H1 (cell line): Measurements from ENCODE around the gene MXRA7. TPM values are rescaled to one million over a fixed set of nuclear protein-coding genes. Genes with fewer than 3 reads are reported as not detected.

Experiments used
- CTCF ChIA-PET: fragments of 300-600 bp; sonication (Branson Sonifier 250); formaldehyde crosslinking; loops from one replicate; lab custom pipeline; 2021; ENCODE audit not compliant: partially characterized antibody; lab: Charles Lee
- POLR2A ChIA-PET: fragments of 300-600 bp; sonication (Branson Sonifier 250); formaldehyde crosslinking; loops from one replicate; lab custom pipeline; 2021; ENCODE audit warnings: inconsistent platforms; ENCODE audit not compliant: partially characterized antibody; lab: Charles Lee
- DNase-seq, 2 experiments: peaks; one replicate each; pipeline versions ENCODE4 v3.0.0 to v3.0.0-alpha.2; 2010 to 2022; ENCODE audit warnings: low spot score in 2 of 2, low read depth in 1 of 2, mixed read lengths in 1 of 2
- FAIRE-seq: peaks from 2 replicates; lab custom pipeline; 2011; peaks lifted over from hg19 to GRCh38; lab: Jason Lieb, UNC
- H2AFZ ChIP-seq: 2 replicates; pipeline ENCODE4 v1.8.1; 2012; ENCODE audit warnings: low read length, inconsistent platforms
- H2AK5ac ChIP-seq: 2 replicates; pipeline ENCODE4 v1.6.1; 2013; ENCODE audit warnings: low read depth, low read length
- H2BK120ac ChIP-seq: replicated peaks from 2 replicates; pipeline ENCODE3; 2013; ENCODE audit warnings: low read depth, low read length, inconsistent platforms
- H2BK12ac ChIP-seq: 2 replicates; pipeline ENCODE4 v1.6.1; 2013; ENCODE audit warnings: low read depth, low read length
- H2BK15ac ChIP-seq: 2 replicates; pipeline ENCODE4 v1.6.1; 2013; ENCODE audit warnings: low read length
- H2BK20ac ChIP-seq: 2 replicates; pipeline ENCODE4 v1.6.1; 2013; ENCODE audit warnings: low read length
- H2BK5ac ChIP-seq: 2 replicates; pipeline ENCODE4 v1.6.1; 2013; ENCODE audit warnings: low read depth, low read length
- H3K14ac ChIP-seq: 2 replicates; pipeline ENCODE4 v1.6.1; 2013; ENCODE audit warnings: inconsistent platforms; ENCODE audit not compliant: insufficient read length
- H3K18ac ChIP-seq: 2 replicates; pipeline ENCODE4 v1.6.1; 2013; ENCODE audit warnings: low read length; ENCODE audit errors: extremely low read depth
- H3K23ac ChIP-seq: 2 replicates; pipeline ENCODE4 v1.6.1; 2013; ENCODE audit warnings: inconsistent platforms; ENCODE audit not compliant: insufficient read length
- H3K23me2 ChIP-seq: 2 replicates; pipeline ENCODE4 v1.6.1; 2013; ENCODE audit warnings: low read depth, low read length
- H3K27ac ChIP-seq: 2 replicates; pipeline ENCODE4 v1.6.1; 2011; ENCODE audit warnings: low read depth, low read length, inconsistent platforms
- H3K27me3 ChIP-seq, 4 experiments: replicated peaks in 1 of 4; 1 replicate in 1 of 4; 2 replicates in 3 of 4; pipeline versions ENCODE4 v1.6.1 to v1.8.1; 2011 to 2013; ENCODE audit warnings: low read length in 3 of 4, mild to moderate bottlenecking in 3 of 4, inconsistent platforms in 2 of 4, mixed read lengths in 2 of 4, moderate library complexity in 1 of 4; ENCODE audit not compliant: control insufficient read depth in 3 of 4, insufficient read depth in 3 of 4; ENCODE audit errors: extremely low read depth in 1 of 4
- H3K36me3 ChIP-seq, 4 experiments: 2 replicates each; pipeline versions ENCODE4 v1.6.1 to v1.8.1; 2011 to 2013; ENCODE audit warnings: mild to moderate bottlenecking in 4 of 4, low read length in 3 of 4, moderate library complexity in 2 of 4, control low read depth in 1 of 4, inconsistent platforms in 1 of 4; ENCODE audit not compliant: insufficient read depth in 4 of 4, control insufficient read depth in 2 of 4
- H3K4ac ChIP-seq: replicated peaks from 2 replicates; pipeline ENCODE3; 2013; ENCODE audit warnings: low read length, low read depth, mixed read lengths, inconsistent platforms; ENCODE audit not compliant: insufficient read length
- H3K4me1 ChIP-seq, 4 experiments: replicated peaks in 1 of 4; 1 replicate in 1 of 4; 2 replicates in 3 of 4; pipeline versions ENCODE4 v1.6.1 to v1.8.1; 2011 to 2013; ENCODE audit warnings: low read length in 3 of 4, inconsistent platforms in 2 of 4, mixed read lengths in 1 of 4; ENCODE audit not compliant: insufficient read depth in 4 of 4, control insufficient read depth in 3 of 4
- H3K4me2 ChIP-seq, 2 experiments: 2 replicates each; pipeline versions ENCODE4 v1.6.1 to v1.8.1; 2011 to 2013; ENCODE audit warnings: low read depth in 2 of 2, low read length in 2 of 2, control low read depth in 1 of 2, inconsistent platforms in 1 of 2, mild to moderate bottlenecking in 1 of 2; ENCODE audit not compliant: insufficient read depth in 1 of 2
- H3K4me3 ChIP-seq, 4 experiments: fragments of 200-600, 300-600 bp in 1 of 4; sonication (generic), shearing (Covaris generic), sonication (Bioruptor Twin) in 1 of 4; 2 replicates each; pipeline versions ENCODE4 v1.5.1 to v1.8.1; 2011 to 2016; ENCODE audit warnings: low read length in 4 of 4, low read depth in 3 of 4, control low read depth in 2 of 4, inconsistent platforms in 2 of 4, mild to moderate bottlenecking in 2 of 4, mixed read lengths in 1 of 4, moderate library complexity in 1 of 4; ENCODE audit not compliant: insufficient read depth in 2 of 4; ENCODE audit errors: extremely low read depth in 1 of 4
- H3K56ac ChIP-seq: replicated peaks from 2 replicates; pipeline ENCODE3; 2013; ENCODE audit warnings: low read depth, mild to moderate bottlenecking, mixed read lengths, low read length, inconsistent platforms; ENCODE audit not compliant: insufficient read length
- H3K79me1 ChIP-seq: 2 replicates; pipeline ENCODE4 v1.6.1; 2013; ENCODE audit warnings: low read depth, low read length, control low read depth
- H3K79me2 ChIP-seq, 2 experiments: 2 replicates each; pipeline versions ENCODE4 v1.6.1 to v1.8.1; 2012 to 2013; ENCODE audit warnings: low read length in 2 of 2, mild to moderate bottlenecking in 2 of 2, inconsistent platforms in 1 of 2; ENCODE audit not compliant: insufficient read depth in 2 of 2, control insufficient read depth in 1 of 2
- H3K9ac ChIP-seq, 4 experiments: replicated peaks in 1 of 4; 1 replicate in 1 of 4; 2 replicates in 3 of 4; pipeline versions ENCODE4 v1.6.1 to v1.8.1; 2011 to 2013; ENCODE audit warnings: low read depth in 3 of 4, low read length in 3 of 4, control low read depth in 2 of 4, mild to moderate bottlenecking in 2 of 4, moderate library complexity in 2 of 4, inconsistent platforms in 1 of 4; ENCODE audit errors: extremely low read depth in 1 of 4
- H3K9me3 ChIP-seq, 2 experiments: 2 replicates each; pipeline versions ENCODE4 v1.6.1 to v1.8.1; 2012 to 2013; ENCODE audit warnings: mild to moderate bottlenecking in 2 of 2, moderate library complexity in 2 of 2, control low read depth in 1 of 2, inconsistent platforms in 1 of 2, low read depth in 1 of 2, low read length in 1 of 2, mixed read lengths in 1 of 2; ENCODE audit not compliant: insufficient read depth in 2 of 2
- H4K20me1 ChIP-seq, 2 experiments: replicated peaks in 1 of 2; 2 replicates each; pipeline versions ENCODE3 to v1.8.1; 2011 to 2013; ENCODE audit warnings: inconsistent platforms in 2 of 2, low read length in 2 of 2, mild to moderate bottlenecking in 1 of 2; ENCODE audit not compliant: insufficient read depth in 2 of 2, control insufficient read depth in 1 of 2
- H4K5ac ChIP-seq: 2 replicates; pipeline ENCODE4 v1.6.1; 2013; ENCODE audit warnings: low read length, low read depth, mixed read lengths, inconsistent platforms; ENCODE audit not compliant: insufficient read length
- H4K8ac ChIP-seq: 2 replicates; pipeline ENCODE4 v1.8.0; 2013; ENCODE audit warnings: mild to moderate bottlenecking, moderate library complexity, low read length, inconsistent platforms; ENCODE audit not compliant: insufficient read depth; ENCODE audit errors: extremely low read depth
- H4K91ac ChIP-seq: replicated peaks from 2 replicates; pipeline ENCODE3; 2013; ENCODE audit warnings: low read length, mixed read lengths, inconsistent platforms; ENCODE audit not compliant: insufficient read length
- JUND ChIP-seq: IDR thresholded peaks from 2 replicates; pipeline ENCODE4 v1.6.1; 2011; ENCODE audit warnings: mild to moderate bottlenecking, improper control_type of control experiment, low read length
- KDM5A ChIP-seq: fragments of 200-600 bp; IDR thresholded peaks from 2 replicates; pipeline ENCODE4 v1.7.1; 2012; ENCODE audit warnings: mild to moderate bottlenecking, low read length, inconsistent platforms, mixed read lengths
- SP1 ChIP-seq: IDR thresholded peaks from 2 replicates; pipeline ENCODE4 v1.6.1; 2011; ENCODE audit warnings: low read depth, low read length
- TCF12 ChIP-seq: IDR thresholded peaks from 2 replicates; pipeline ENCODE4 v1.6.1; 2011; ENCODE audit warnings: low read depth, mild to moderate bottlenecking, low read length
- ZNF274 ChIP-seq: IDR thresholded peaks from 2 replicates; pipeline ENCODE4 v1.7.0; 2012; ENCODE audit warnings: low read length, borderline replicate concordance; ENCODE audit errors: extremely low read depth
- WGBS, 2 experiments: shearing (Covaris generic) in 1 of 2; methylation state at CpG; one replicate each; pipeline versions ENCODE4 v1.1.6 to v1.1.7; 2013 to 2015; ENCODE audit warnings: low lambda C conversion rate in 2 of 2, mixed read lengths in 2 of 2, inconsistent platforms in 1 of 2, low coverage in 1 of 2, missing lambda C conversion rate in 1 of 2; ENCODE audit not compliant: insufficient replicate concordance in 2 of 2, insufficient coverage in 1 of 2, insufficient read length in 1 of 2; ENCODE audit errors: extremely low coverage in 1 of 2, missing lambda C conversion rate in 1 of 2; 5-methylcytosine and 5-hydroxymethylcytosine counted together
- polyA plus RNA-seq, 7 experiments: library from polyadenylated mRNA; depleted of rRNA in 3 of 7; stranded (reverse) in 5 of 7; unstranded in 2 of 7; fragments of >200 nt in 5 of 7; fragments of 200-250 nt in 2 of 7; gene quantifications; 1 replicate in 5 of 7; 2 replicates in 1 of 7; 4 replicates in 1 of 7; pipeline versions ENCODE4 v1.2.1 to v1.2.3, GENCODE V29; 2011 to 2013; ENCODE audit warnings: missing spikeins in 2 of 7, mixed read lengths in 2 of 7
- total RNA-seq: library from RNA; stranded (reverse); fragmentation: NEBNext Ultra II Directional; extraction: Animal tissue kit (Norgen Biotek cat#: 25700); gene quantifications from 2 replicates; pipeline ENCODE4 v1.2.1, GENCODE V29; 2021

The MXRA7 gene
- total and polyA plus RNA-seq, 2 of the 8 experiments (the other 6 are each of a cell fraction or from before 2014, with no cell fraction given): 17.8 to 26.6 TPM

DNA sequence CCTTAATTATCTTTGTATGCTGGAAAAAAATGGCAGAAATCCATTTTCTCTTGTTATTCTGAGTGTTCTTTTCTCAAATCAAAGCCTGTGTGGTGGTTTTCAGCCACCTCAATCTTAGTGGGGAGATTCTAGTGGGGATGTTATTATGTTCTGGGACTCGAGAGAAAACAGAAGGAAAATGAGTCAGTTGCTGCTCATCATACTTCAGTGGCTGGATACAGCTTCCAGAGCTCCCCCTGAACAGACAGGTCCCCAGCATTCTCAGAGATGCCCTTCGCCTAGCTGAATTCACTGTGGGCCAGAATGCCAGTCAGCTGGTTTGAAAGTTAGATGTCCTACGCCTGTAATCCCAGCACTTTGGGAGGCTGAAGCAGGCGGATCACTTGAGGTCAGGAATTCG, 75.7 kb downstream of the MXRA7 start:
- H4K8ac ChIP-seq: no peak overlapping the region
- WGBS, 2 experiments: 94% methylated on average over 5 of the region's 5 CpGs; no CpG with 5 or more reads in 1 of the 2 experiments
- no peak for FAIRE-seq
- no peak overlapping the region for H2AFZ ChIP-seq
- no peak overlapping the region for H2BK5ac ChIP-seq
- H4K5ac ChIP-seq: no peak overlapping the region
- no peak overlapping the region for H3K56ac ChIP-seq
- no peak overlapping the region for H3K9ac ChIP-seq
- POLR2A ChIA-PET: interaction anchor here (0.7 kb wide), 1 partner anchor 11 kb away, joined by 3 read pairs; no protein-coding TSS in a partner anchor
- no peak for DNase-seq
- H3K79me1 ChIP-seq: no peaks in the 10 kb centered on the region
- no peak overlapping the region for H3K4me2 ChIP-seq
- no peak overlapping the region for H3K4me3 ChIP-seq
- CTCF ChIA-PET: interaction anchor here (2.0 to 5.3 kb wide), 2 partner anchors 11 to 47 kb away, joined by 8 to 30 read pairs; no protein-coding TSS in a partner anchor
- H3K4ac ChIP-seq: no peak overlapping the region
- H2BK12ac ChIP-seq: no peak overlapping the region
- no peaks in the 10 kb centered on the region for H3K9me3 ChIP-seq
- no peak overlapping the region for H3K27ac ChIP-seq
- peaks cover 0 to 8% (median 2%) of the 10 kb centered on the region in 4 experiments; a peak in 4 of 7 replicates for H3K4me1 ChIP-seq
- H3K18ac ChIP-seq: no peak overlapping the region
- TF ChIP-seq SP1 (no peak), TCF12 (no peak), ZNF274 (no peak), KDM5A (no peak), JUND (no peak)
- H3K27me3 ChIP-seq: no peaks in the 10 kb centered on the region
- no peaks in the 10 kb centered on the region for H4K20me1 ChIP-seq
- H2BK15ac ChIP-seq: no peak overlapping the region
- no peak overlapping the region for H3K23ac ChIP-seq
- H2BK120ac ChIP-seq: no peak overlapping the region
- H3K79me2 ChIP-seq: no peaks in the 10 kb centered on the region
- H4K91ac ChIP-seq: no peak overlapping the region
- no peaks in the 10 kb centered on the region for H3K36me3 ChIP-seq
- no peak overlapping the region for H2AK5ac ChIP-seq
- no peak overlapping the region for H2BK20ac ChIP-seq
- no peak overlapping the region for H3K14ac ChIP-seq
- no peaks in the 10 kb centered on the region; the same call in 1 of the 2 replicates for H3K23me2 ChIP-seq
